NCI-H1436 treated with DMSO at 0.1 percent for 48 hours (cell line): ENCODE results near the gene TRNP1.

ENCODE experiments used
- DNase-seq: peaks from one replicate; lab custom pipeline; 2025; lab: John Stamatoyannopoulos, UW

TRNP1 gene

DNA sequence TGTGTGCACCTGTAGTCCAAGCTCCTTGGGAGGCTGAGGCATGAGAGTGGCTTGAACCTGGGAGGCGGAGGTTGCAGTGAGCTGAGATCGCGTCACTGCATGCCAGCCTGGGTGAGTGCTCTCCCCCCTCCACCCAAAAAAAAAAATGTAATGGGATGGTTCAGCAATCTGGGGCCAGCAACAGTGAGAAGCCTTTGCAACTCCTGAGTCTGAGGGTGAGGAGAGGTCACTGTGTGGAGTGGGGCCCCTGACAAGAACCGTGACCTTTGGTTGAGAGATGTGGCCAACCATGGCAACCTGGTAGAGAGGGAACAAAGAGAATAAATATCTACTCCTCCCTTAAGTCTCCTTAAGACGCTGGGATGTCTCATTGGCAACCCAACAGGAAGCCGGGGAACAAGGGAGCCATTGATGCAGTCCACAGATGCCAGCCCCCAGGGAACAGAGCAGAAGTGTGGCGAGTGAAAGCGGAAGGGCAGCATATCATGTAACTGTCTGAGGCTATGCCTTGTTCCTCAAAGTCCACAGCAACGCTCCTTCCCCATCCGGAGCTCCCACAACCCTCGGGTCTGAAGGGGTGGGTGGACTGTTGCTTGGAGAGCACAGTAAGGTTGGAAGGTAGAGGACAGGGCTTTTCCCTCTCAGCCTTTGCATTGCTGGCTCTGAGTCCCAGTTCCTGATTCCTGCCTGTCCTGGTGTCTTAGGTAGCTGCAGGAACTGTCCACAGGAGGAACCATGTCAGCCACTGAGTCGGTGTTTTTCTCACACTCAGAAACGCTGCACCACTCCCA lies 8.3 kb downstream of the TRNP1 start:
- no peak for DNase-seq

DNA sequence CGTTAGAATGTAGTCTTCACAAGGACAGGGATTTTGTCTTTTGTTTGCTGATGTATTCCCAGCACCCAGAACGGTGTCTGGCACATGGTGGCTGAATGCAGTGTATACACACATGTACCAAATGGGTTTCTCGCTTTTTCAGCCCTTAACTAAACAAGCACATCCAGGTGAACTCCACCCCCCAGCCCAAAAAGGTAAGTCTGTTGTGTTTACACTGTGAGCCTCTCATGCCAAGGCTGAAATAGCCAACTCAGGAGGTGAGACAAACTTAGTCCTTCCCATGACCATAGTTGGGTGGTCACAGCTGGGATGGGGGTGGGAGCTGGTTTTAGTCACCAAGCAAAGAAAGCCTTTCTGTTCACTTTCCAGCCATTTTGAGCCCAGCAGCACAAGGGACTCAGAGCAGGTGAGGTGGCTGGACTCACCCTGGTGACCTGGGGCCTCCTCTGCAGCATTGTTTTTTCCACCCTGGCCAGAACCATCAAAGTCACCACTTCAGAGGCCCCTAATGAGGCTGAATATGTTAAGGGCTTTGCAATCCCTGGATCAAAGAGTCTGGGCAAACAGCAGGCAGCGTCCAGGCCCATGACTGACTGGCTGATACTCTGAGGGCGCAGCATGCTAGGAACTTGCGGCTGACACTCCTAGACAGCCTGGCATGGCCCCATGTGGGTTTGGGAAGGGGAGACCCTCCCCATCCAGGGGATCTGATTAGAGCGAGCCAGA lies 10.4 kb downstream of the TRNP1 start:
- DNase-seq: no peak

DNA sequence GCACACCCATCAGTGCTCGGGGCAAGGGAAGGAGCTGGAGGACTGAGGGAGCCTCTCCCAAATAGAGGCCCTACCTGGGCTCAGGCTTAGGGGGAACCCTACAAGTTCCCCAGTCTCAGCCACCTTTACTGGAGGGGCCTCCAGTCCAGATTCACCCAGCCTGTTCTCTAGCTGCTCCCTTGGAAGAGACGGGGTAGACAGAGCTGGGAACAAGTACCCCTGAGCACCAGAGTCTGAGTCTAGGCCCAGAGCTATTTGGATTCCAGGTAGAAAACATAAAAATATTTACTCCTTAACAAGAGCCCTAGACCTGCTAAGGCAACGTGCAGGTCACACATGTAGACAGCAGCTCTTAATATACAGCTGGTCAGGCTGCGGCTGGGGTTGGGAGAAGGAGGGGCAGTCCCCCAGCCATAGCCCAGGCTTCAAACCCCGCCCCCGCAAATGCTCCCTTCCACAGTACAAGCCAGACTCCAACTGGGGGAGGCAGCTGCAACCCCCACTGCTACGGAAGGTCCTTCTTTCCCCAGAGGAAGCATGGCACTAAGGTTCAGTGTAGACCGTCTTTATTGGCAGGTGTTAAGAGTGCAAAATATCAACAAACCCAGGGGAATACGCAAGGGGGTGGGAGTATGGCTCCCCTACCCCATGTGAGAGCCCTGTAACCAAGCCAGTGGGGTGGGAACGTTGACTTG lies 11.1 kb downstream of the TRNP1 start:
- no peak for DNase-seq

GRCh38 chr1:27005166-27005530 lies 11.7 kb downstream of the TRNP1 start:
- DNase-seq: no peak

- no peak for DNase-seq
These were observed 12.4 kb downstream of the TRNP1 start for GRCh38 chr1:27005648-27006496.

DNA sequence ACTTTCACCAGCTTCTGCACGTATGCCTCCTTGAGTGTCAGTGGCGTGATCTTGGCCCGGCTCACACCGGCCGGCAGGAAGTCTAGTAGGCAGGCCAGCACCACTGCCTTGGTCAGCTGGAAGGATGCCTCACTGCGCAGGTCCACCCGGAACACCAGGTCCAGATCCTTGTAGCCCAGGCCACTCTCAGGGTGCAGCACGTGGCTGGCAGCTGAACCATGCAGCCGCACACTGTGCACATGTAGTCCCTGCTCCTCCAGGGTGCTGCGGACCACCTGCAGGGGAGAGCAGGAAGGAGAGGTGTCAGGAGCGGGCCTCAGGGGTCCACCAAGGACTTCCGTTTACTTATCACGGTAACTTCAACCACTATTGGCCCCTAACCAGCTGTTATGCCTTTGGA lies 13.2 kb downstream of the TRNP1 start:
- DNase-seq: no peak

DNA sequence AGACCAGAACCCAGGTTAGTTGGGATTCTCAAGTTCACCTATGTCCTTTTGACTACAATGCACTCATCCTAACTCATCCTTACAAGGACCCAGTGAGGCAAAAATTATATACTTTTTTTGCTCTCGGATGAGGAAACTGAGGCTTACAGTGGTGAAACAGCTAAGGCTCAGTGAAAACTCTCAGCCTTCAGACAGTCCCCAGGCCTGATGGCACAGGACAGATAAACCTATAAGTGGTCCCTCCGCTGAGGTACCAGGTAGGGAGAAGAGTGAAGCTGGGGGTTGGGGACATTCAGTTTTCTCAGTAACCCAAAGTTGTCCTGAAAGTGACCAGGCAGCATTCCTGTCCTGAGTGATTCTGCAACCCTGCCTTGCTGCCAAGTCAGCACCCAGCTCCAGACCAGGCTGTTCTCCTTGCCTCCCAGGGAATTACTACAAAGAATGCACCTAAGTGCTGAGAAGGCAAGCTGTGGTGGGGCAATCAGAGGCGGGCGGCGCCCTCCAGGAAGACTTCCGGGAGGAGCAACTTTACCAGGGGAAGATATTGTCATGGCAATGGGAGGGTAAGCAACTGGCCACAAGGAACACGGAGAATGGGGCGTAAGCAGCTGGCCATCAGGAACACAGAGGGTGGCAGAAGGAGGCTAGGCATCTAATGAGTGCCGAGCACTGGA lies 14.6 kb downstream of the TRNP1 start:
- DNase-seq: no peak

GRCh38 chr1:27009601-27010197 lies 16.2 kb downstream of the TRNP1 start:
- no peak for DNase-seq

GRCh38 chr1:27010226-27010994 lies 16.9 kb downstream of the TRNP1 start:
- no peak for DNase-seq

DNA sequence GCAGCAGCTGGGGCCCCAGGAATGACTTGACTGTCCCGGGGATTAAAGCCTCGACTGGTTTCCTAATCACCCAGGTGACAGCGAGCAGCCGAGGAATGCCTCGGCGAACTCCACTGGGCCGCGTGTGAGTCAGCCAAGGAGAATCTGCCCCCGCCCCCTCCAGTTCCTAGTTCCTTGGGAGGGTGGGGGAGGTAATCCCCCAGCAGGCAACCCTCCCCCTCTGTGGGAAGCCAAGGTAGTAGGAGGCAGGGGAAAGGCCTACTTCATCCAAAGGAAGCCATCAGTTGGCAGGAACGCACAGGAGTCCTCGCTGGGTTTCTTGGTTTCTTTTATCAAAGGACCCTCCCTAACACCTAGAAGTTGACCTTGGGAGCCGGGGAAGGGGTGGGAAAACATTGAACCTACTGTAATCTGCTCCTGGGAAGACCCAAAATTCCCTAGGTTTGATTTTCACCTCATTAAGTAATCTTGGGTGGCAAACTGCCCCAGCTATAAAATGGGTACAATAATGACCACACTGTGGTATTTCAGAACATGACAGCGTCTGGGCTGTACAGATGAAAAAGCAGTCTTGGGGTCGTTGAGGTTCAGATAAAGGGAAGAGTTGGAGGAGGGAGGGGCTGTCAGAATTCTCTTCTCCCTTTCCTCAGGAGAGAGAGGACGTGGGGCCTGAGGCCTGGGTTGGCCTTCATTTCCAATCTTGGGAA lies 17.7 kb downstream of the TRNP1 start:
- no peak for DNase-seq

DNA sequence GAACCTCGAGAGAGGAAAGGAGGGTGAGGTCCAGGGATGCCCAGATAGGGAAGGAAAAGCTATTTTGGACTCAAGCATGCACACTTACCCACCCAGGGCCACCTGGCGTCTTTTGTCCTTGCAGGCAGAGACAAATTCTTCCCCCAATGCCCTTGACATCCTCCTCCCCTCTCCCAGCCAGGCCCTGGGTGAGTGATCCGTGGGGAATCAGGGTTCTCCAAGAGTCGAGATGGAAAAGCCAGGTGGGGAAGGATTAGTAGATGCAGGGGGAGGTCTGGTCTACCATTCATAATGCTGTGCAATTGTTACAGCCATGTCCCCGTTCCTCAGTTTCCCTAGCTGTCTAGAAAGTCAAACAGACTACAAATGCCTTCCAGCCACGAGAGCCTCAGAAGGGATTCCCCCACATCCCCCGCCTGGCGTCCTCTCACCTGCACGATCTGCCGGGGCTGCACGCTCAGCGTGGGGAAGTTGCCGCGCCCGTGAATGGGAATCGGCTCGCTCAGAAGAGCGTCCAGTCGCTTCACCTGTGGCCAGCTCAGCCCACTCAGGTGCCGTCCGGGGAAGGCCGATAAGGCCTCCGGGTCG lies 18.6 kb downstream of the TRNP1 start:
- no peak for DNase-seq

DNA sequence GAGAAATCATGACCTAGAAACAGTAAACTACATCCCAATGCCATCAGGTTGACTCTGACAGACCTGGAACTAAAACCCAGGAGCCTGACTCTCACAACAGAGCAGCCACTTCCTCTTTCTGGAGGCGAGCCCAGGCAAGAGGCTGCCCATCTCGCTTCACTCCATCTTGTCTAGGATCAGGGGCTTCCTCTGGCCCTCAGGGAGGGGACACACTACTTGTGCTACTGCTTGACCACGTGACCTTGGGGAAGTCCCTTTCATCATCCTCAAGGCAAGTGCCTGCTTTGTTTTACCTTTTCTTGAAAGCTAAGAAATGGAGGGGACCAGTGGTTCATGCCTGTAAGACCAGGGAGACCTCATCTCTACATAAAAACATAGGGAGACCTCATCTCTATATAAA lies 21.8 kb downstream of the TRNP1 start:
- DNase-seq: no peak

DNA sequence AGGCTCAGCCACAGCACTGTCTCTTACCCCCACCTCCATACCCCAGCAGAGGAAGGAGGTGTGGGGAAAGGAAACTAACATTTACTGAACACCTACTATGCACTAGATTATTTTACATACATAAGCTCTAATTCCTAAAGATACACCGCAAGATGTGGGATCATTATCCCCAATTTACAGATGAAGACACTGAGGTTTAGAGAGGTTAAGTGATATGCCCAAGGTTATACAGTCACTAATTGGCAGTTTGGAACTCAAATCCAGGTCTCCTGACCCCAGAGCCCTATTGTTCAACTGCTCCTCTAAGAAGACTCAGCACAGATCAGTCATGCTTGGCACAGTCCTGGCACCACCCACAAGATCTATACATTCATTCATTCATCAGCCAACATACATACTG lies 22.9 kb downstream of the TRNP1 start:
- no peak for DNase-seq

DNA sequence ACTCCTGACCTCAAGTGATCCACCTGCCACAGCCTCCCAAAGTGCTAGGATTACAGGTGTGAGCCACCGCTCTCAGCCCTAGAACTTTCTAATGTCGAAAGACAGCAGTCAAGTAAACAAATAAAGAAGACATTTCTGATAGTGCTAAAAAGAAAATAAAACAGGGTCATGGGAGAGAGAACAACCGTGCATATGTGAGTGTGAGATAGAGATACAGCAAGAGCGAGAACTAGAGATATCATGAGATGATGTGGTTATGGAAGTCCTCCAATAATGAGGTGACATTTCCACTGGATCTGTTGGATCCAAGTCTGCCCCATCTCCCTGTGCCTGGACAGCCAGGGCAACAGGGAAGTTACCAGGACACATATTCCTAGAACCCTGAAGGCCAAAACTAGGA lies 23.7 kb downstream of the TRNP1 start:
- DNase-seq: no peak

DNA sequence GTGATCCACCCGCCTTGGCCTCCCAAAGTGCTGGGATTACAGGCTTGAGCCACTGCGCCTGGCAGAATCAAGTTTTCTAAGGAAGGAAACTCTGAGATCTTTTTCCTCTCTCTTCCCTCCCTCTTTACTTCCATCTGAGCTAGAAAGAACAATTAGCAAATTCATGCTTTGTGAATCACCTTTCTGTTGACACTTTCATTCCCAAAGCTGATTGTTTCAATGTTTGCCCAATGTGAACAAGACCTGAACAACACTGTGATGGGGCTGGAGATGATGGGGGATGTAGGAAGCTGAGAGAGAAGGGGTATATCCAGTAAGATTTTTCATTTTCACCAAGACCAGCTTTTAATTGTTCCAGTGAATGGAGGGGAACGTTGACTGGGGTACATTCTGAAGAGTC lies 24.8 kb downstream of the TRNP1 start:
- no peak for DNase-seq

DNA sequence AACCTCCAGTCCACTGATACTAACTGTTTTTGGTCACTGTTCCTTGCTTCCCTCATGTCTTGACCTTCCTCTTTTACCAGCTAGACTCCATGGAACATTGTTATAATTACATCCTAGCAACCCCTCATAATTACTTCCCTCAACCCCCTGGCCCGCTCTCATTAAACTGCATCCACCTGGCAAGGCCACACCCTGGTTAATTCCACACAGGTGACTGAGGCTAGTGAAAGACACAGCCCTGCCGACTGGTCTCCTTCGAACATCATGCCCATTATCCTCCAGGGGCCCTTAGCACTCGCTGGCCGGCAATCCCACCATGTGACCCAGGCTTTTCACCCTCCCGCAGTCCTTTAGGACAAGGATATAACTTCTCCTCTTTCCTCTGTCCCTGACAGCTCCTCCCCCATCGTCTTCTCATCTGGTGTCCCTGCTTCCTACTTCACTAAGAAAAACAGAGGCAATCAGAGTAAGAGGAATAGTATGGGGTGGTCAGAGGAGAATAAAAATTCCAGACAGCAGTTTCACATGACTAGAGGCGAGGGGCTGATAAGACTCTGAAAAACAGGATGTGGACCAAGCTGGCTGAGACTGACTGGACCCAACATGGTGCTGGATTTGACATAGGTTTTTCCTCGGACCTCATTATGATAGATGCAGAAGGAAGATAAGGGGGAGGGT lies 28.0 kb downstream of the TRNP1 start:
- DNase-seq: no peak

GRCh38 chr1:27025718-27026117 lies 32.2 kb downstream of the TRNP1 start:
- no peak for DNase-seq

- DNase-seq: no peak
These were observed 33.4 kb downstream of the TRNP1 start for GRCh38 chr1:27026621-27027574.
